HepG2 (cell line): ENCODE measurements around the gene MS4A6E.

Source experiments
- CTCF ChIP-seq: sonication (generic); formaldehyde crosslinking; IDR thresholded peaks from 2 replicates; pipeline ENCODE4 v1.5.0; 2020; ENCODE audit warnings: mild to moderate bottlenecking, missing genetic modification reagents, moderate library complexity
- MBD4 ChIP-seq: IDR thresholded peaks from 2 replicates; pipeline ENCODE4 v1.6.1; 2012; ENCODE audit warnings: low read length, inconsistent platforms, borderline replicate concordance
- ZNF282 ChIP-seq: fragments of 450-650 bp; IDR thresholded peaks from 2 replicates; pipeline ENCODE4 v1.6.1; 2018; ENCODE audit not compliant: partially characterized antibody

- no peak for TF ChIP-seq CTCF
- no peak for TF ChIP-seq MBD4
- TF ChIP-seq ZNF282, result no peak
These were observed 11.2 kb upstream of the MS4A6E start for GRCh38 chr11:60315871-60316270.
